GM23248 (cell line): ENCODE measurements around the gene MTCH1. TPM values are rescaled to one million over a fixed set of nuclear protein-coding genes. Genes with fewer than 3 reads are reported as not detected.

Experiments used
- DNase-seq: peaks from one replicate; pipeline ENCODE4 v3.0.0-alpha.2; 2015
- H2AFZ ChIP-seq: fragments of 200-600 bp; sonication (generic); 2 replicates; pipeline ENCODE4 v1.6.1; 2016; ENCODE audit warnings: antibody characterized with exemption
- H3F3A ChIP-seq: fragments of 200-600 bp; sonication (generic); 2 replicates; pipeline ENCODE4 v1.6.1; 2016; ENCODE audit warnings: mild to moderate bottlenecking, antibody characterized with exemption, mixed run types; ENCODE audit not compliant: insufficient read depth
- H3K27ac ChIP-seq: fragments of 200-600 bp; sonication (generic); 2 replicates; pipeline ENCODE4 v1.5.1; 2016; ENCODE audit warnings: mild to moderate bottlenecking
- H3K27me3 ChIP-seq: fragments of 200-600 bp; sonication (generic); replicated peaks from 2 replicates; pipeline ENCODE4 v1.6.1; 2016; ENCODE audit warnings: mild to moderate bottlenecking; ENCODE audit not compliant: insufficient read depth
- H3K36me3 ChIP-seq: fragments of 200-600 bp; sonication (generic); 2 replicates; pipeline ENCODE4 v1.6.1; 2016; ENCODE audit warnings: low read depth, mild to moderate bottlenecking
- H3K4me1 ChIP-seq: fragments of 200-600 bp; sonication (generic); 2 replicates; pipeline ENCODE4 v1.6.1; 2016; ENCODE audit warnings: mild to moderate bottlenecking; ENCODE audit not compliant: insufficient read depth
- H3K4me2 ChIP-seq: fragments of 200-600 bp; sonication (generic); one replicate; pipeline ENCODE4 v1.6.1; 2016; ENCODE audit warnings: mild to moderate bottlenecking; ENCODE audit not compliant: unreplicated experiment
- H3K4me3 ChIP-seq: fragments of 200-600 bp; sonication (generic); 2 replicates; pipeline ENCODE4 v1.5.1; 2016; ENCODE audit warnings: mild to moderate bottlenecking
- H3K79me2 ChIP-seq: fragments of 200-600 bp; sonication (generic); 2 replicates; pipeline ENCODE4 v1.6.1; 2016; ENCODE audit warnings: mild to moderate bottlenecking; ENCODE audit not compliant: insufficient read depth
- H3K9ac ChIP-seq: fragments of 200-600 bp; sonication (generic); 2 replicates; pipeline ENCODE4 v1.6.1; 2016; ENCODE audit warnings: mild to moderate bottlenecking
- H3K9me2 ChIP-seq: fragments of 200-600 bp; sonication (generic); 2 replicates; pipeline ENCODE4 v1.6.1; 2016; ENCODE audit warnings: mixed run types, mild to moderate bottlenecking, moderate library complexity; ENCODE audit not compliant: insufficient read depth
- H3K9me3 ChIP-seq: fragments of 200-600 bp; sonication (generic); one replicate; pipeline ENCODE4 v1.6.1; 2017; ENCODE audit warnings: low read depth
- H4K20me1 ChIP-seq: fragments of 200-600 bp; sonication (generic); 2 replicates; pipeline ENCODE4 v1.6.0; 2016; ENCODE audit not compliant: insufficient read depth
- EZH2 ChIP-seq: fragments of 200-600 bp; sonication (generic); IDR thresholded peaks from 2 replicates; pipeline ENCODE4 v1.6.1; 2018; ENCODE audit warnings: antibody characterized with exemption, mild to moderate bottlenecking; ENCODE audit not compliant: insufficient read depth, poor library complexity, severe bottlenecking
- EZH2phosphoT487 ChIP-seq: fragments of 200-600 bp; sonication (generic); IDR thresholded peaks from 2 replicates; pipeline ENCODE4 v1.6.1; 2018; ENCODE audit warnings: antibody characterized with exemption, moderate library complexity, mild to moderate bottlenecking, low read depth; ENCODE audit not compliant: insufficient read depth
- WGBS, 2 experiments: methylation state at CpG; one replicate each; pipeline ENCODE4 v1.1.6; 2015 to 2017; ENCODE audit warnings: low lambda C conversion rate in 2 of 2, low coverage in 1 of 2; ENCODE audit errors: missing lambda C conversion rate in 2 of 2; 5-methylcytosine and 5-hydroxymethylcytosine counted together
- in situ Hi-C: fragments of 300-500 bp; cut with MboI; formaldehyde crosslinking; loops from 2 replicates; pipeline ENCODE4 v1.15.0; 2020
- polyA plus RNA-seq: library from polyadenylated mRNA; unstranded; fragments of >200 nt; fragmentation: Nextera tagmentation; extraction: Ambion mirVana; gene quantifications from 2 replicates; pipeline ENCODE4 v1.2.1, GENCODE V29; 2016
- total RNA-seq: library from RNA; depleted of rRNA; stranded (reverse); fragments of >200 nt; shearing (Covaris generic); gene quantifications from 2 replicates; pipeline ENCODE4 v1.2.3, GENCODE V29; 2014

MTCH1 gene
- total and polyA plus RNA-seq, 2 experiments from 2014 or later: 370 to 473 TPM

DNA sequence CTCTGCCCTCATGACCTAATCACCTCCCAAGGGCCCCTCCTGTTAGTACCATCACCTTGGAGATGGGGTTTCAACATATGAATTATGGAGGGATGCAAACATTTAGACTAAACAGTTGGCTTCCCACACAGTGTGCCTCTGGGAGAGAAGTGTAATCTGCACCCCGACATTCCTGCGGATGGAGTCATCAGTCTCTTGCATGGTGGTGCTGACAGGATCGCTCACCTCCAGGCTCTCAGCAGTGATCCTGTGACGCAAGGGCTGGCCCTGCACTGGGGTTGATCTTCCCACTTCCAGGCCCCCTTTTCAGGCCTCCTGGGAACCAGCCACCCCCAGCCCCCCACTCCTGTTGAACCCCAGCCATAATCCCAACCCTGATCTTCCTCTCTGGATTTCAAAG lies 47.5 kb downstream of the MTCH1 start:
- Histone ChIP-seq H3K9me3 (no peaks in the 10 kb centered on the region), H3K4me2 (peak overlapping the region; percentile 60), H2AFZ (no peak overlapping the region), H3F3A (0 out of 2 replicates have a peak, but pooled peaks cover 8% of the 10 kb centered on the region), H3K79me2 (no peaks in the 10 kb centered on the region), H4K20me1 (no peaks in the 10 kb centered on the region), H3K9me2 (no peaks in the 10 kb centered on the region), H3K9ac (peak overlapping the region; percentile 59), H3K36me3 (no peaks in the 10 kb centered on the region), H3K4me1 (peaks cover 25% of the 10 kb centered on the region), H3K27me3 (no peaks in the 10 kb centered on the region), H3K4me3 (no peak overlapping the region), H3K27ac (peak overlapping the region; percentile 63)
- TF ChIP-seq EZH2: no peak
- TF ChIP-seq EZH2phosphoT487: no peak
- WGBS, 2 experiments: 8 to 23% methylated on average over 4 of the region's 4 CpGs
- in situ Hi-C loops: no loop called here
- peak; percentile 86 for DNase-seq

DNA sequence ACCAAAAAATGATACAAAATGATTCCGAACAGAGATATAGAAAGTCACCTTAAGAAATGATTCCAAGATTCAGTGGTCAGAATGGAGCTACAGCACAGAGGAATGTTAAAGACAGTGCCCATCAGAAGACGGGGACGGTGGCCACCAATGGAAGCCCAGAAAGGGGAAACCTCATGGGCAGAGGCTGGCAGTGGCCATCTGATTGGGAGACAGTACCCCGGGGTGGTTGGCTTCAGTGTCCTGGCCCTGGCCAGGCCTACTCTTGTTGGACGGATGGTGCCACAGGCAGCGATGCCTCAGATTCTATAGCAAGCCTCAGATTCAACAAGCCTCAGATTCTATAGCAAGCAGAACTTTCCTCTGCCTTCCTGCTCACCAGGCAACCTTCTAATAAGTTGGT lies 48.1 kb downstream of the MTCH1 start:
- no peaks in the 10 kb centered on the region for H3K36me3 ChIP-seq
- no peak overlapping the region for H3K4me2 ChIP-seq
- peak overlapping the region; percentile 63 for H3K27ac ChIP-seq
- TF ChIP-seq EZH2phosphoT487: no peak
- no peak for TF ChIP-seq EZH2
- no peaks in the 10 kb centered on the region for H3K9me3 ChIP-seq
- no peaks in the 10 kb centered on the region for H3K27me3 ChIP-seq
- H3K4me1 ChIP-seq: peaks cover 31% of the 10 kb centered on the region
- H3K9me2 ChIP-seq: no peaks in the 10 kb centered on the region
- H3K9ac ChIP-seq: peak overlapping the region; percentile 43
- H3F3A ChIP-seq: peaks cover 9% of the 10 kb centered on the region; the same call in 1 of the 2 replicates
- no peaks in the 10 kb centered on the region for H4K20me1 ChIP-seq
- no peak overlapping the region for H2AFZ ChIP-seq
- no peak for DNase-seq
- no peak overlapping the region for H3K4me3 ChIP-seq
- in situ Hi-C loops: no loop called here
- H3K79me2 ChIP-seq: no peaks in the 10 kb centered on the region
- WGBS, 2 experiments: 97 to 99% methylated on average over 6 of the region's 6 CpGs

DNA sequence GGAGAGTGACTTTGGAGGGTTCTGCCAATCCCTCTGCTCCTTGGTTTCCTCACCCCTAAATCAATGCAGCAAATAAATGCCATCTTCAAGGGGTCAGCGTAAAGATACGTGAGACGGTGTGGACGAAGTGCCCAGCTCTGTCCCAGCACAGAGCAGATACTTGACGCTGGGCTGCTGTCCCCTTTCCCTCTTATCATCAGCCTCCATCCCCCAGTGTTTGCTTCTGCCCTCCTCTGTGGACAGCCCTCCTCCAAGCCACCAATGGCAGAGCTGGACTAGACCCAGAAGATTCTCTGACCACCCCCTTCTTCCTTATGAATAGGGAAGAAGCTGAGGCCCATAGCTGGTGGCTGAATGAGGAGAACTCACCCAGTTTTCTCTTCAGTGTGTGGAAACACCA lies 49.2 kb downstream of the MTCH1 start:
- no peak for DNase-seq
- no peaks in the 10 kb centered on the region for H3K9me2 ChIP-seq
- H3K4me2 ChIP-seq: no peak overlapping the region
- no peak for TF ChIP-seq EZH2phosphoT487
- no peak for TF ChIP-seq EZH2
- H3F3A ChIP-seq: peaks cover 12% of the 10 kb centered on the region; the same call in 1 of the 2 replicates
- H3K9me3 ChIP-seq: no peaks in the 10 kb centered on the region
- H3K4me3 ChIP-seq: no peak overlapping the region
- 99 to 100% methylated on average over 5 of the region's 5 CpGs for WGBS, 2 experiments
- H3K79me2 ChIP-seq: no peaks in the 10 kb centered on the region
- H3K27me3 ChIP-seq: no peaks in the 10 kb centered on the region
- H3K36me3 ChIP-seq: no peaks in the 10 kb centered on the region
- H3K4me1 ChIP-seq: peaks cover 39% of the 10 kb centered on the region
- H2AFZ ChIP-seq: no peak overlapping the region
- H4K20me1 ChIP-seq: no peaks in the 10 kb centered on the region
- in situ Hi-C loops: no loop called here
- no peak overlapping the region for H3K9ac ChIP-seq
- H3K27ac ChIP-seq: no peak overlapping the region

DNA sequence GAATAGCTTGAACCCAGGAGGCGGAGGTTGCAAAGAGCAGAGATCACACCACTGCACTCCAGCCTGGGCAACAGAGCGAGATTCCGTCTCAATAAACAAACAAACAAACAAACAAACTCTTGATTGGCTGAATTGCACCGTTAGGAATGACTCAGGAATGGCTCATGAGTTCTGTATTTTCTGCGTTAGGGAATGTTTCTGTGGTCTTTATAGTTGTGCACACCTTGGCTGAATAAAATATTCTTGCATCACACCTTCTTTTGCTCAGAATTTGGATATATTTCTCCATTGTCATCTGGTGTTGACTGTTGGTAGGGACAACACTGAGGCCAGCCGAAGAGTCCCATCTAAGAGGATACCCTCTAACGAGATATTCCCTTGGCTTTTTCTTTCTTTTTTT lies 51.1 kb downstream of the MTCH1 start:
- in situ Hi-C loops: no loop called here
- no peaks in the 10 kb centered on the region for H3K79me2 ChIP-seq
- H3K4me2 ChIP-seq: no peak overlapping the region
- H3K4me1 ChIP-seq: peaks cover 50% of the 10 kb centered on the region
- H3K9me2 ChIP-seq: no peaks in the 10 kb centered on the region
- no peak overlapping the region for H3K27ac ChIP-seq
- no peak for DNase-seq
- 93 to 94% methylated on average over 7 of the region's 7 CpGs for WGBS, 2 experiments
- H4K20me1 ChIP-seq: no peaks in the 10 kb centered on the region
- H3K9ac ChIP-seq: no peak overlapping the region
- H3K36me3 ChIP-seq: no peaks in the 10 kb centered on the region
- H2AFZ ChIP-seq: no peak overlapping the region
- no peak overlapping the region for H3K4me3 ChIP-seq
- peaks cover 18% of the 10 kb centered on the region for H3F3A ChIP-seq
- no peaks in the 10 kb centered on the region for H3K9me3 ChIP-seq
- no peak for TF ChIP-seq EZH2phosphoT487
- TF ChIP-seq EZH2: no peak
- no peaks in the 10 kb centered on the region for H3K27me3 ChIP-seq

DNA sequence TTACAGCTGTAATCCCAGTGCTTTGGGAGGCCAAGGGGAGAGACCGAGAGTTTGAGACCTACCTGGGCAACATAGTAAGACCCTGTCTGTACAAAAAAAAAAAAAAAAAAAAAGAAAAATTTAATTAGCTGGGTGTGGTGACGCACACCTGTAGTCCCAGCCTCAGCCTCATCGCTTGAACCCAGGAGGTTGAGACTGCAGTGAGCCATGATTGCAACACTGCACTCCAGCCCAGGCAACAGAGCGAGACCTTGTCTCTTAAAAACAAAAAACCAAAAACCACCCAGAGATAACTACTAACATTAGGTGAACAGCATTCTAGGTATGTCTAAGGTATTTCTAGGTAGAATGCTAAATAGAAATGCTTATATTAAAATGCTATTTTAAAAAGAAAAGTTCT lies 52.5 kb downstream of the MTCH1 start:
- no peak for TF ChIP-seq EZH2
- no peak for TF ChIP-seq EZH2phosphoT487
- Histone ChIP-seq H3K27me3 (no peaks in the 10 kb centered on the region), H3K27ac (no peak overlapping the region), H3K4me2 (peak overlapping the region; percentile 12), H3K4me1 (peaks cover 54% of the 10 kb centered on the region), H3K36me3 (no peaks in the 10 kb centered on the region), H3K4me3 (no peak overlapping the region), H3K9me2 (no peaks in the 10 kb centered on the region), H3K9me3 (no peaks in the 10 kb centered on the region), H3K9ac (no peak overlapping the region), H3K79me2 (no peaks in the 10 kb centered on the region), H4K20me1 (no peaks in the 10 kb centered on the region), H2AFZ (no peak overlapping the region), H3F3A (peaks cover 30% of the 10 kb centered on the region)
- in situ Hi-C loops: no loop called here
- 78 to 80% methylated on average over 4 of the region's 4 CpGs for WGBS, 2 experiments
- DNase-seq: no peak
